Measurements from ENCODE around the gene TUBB4B.

The TUBB4B gene

DNA sequence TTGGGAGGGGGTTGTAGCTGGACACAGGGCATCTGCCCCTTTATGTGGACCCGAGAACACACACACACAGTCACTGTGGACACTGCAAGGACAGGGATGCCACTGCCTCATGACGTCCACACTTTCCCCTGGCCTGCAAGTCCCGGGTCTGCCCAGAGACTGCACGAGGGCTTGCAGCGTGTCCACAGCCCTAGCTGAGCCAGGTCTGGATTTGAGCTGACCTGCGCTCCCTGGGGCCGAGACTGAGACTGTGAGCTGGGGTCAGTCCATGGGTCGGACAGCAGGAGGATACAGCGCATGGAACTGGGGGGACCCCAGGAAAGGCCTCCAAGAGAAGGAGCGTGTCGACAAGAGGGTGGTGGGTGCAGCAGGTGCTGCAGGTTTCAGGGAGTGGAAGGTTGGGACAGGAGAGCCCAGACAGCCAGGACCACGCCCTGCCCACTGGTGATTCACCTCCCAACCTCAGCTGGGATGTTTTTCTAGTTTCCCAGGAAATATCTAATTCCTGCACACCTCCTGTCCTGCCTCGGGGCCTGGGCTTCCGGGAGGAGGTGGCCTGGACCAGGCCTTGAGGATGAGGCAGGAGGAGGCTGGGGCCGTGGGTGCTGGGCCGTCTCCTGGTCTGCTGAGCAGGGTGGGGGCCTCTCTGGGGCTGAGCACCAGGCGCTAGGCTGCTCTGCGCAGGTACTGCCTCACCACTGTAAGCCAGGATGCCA is 14.6 kb upstream of the TUBB4B start:
- DNase-seq (ENCODE audit: low read depth), result no peak

- no peak for DNase-seq (ENCODE audit: low read depth)
These were observed 13.8 kb upstream of the TUBB4B start, which contains the start of gene RNF224 for GRCh38 chr9:137227054-137227852. TSS of gene RNF224 (plus strand) at chr9:137227502. CDS start at chr9:137228336, 834 bp downstream.

DNA sequence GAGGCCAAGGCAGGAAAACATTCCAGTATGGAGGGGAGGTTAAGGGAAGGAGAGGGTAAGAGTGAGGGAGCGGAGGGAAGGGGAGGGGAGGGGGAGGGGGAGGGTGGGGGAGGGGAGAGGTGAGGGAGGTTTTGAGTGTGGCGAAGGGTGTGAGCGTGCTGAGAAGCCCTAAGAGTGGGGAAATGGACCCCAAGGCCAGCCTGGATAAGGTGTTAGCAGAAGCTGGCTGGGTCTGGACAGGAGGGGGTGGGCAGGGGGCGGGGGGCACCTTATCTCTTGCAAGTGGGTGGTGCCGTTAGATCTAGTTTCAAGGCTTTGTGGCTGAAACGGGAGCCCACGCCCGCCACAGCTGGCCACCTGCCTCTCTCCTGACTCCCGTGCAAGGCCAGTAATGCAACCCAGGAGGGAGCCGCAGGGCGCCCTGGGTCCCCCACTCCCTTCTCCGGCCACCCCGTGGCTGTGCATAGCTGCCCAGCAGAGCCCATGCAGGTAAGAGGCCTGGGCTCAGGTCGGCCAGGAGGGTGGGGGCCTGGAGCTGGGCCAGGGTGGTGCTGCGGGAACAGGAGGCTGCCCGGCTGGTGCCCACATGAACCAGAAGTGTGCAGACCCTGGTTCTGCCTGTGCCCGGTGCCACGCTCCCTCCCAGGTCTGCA is 13.1 kb upstream of the TUBB4B start:
- no peak for DNase-seq (ENCODE audit: low read depth)

DNA sequence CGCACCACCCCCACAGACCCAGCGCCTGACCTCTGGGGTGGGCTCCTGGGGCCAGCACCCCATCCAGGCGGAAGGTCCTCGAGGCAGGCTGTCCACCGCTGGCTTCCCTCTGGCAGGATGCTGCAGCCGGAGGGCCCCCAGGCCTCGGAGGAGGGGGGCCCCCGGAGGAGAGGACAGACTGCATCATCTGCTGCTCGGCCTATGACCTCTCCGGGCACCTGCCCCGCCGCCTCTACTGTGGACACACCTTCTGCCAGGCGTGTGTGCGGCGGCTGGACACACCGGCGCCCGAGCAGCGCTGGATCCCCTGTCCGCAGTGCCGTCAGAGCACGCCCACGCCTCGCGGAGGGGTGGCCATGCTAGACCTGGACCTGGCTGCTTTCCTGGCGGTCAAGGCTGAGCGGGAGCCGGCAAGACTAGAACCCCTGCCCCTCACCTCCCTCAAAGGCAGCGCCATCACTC is 12.6 kb upstream of the TUBB4B start:
- DNase-seq (ENCODE audit: low read depth), result no peak

DNA sequence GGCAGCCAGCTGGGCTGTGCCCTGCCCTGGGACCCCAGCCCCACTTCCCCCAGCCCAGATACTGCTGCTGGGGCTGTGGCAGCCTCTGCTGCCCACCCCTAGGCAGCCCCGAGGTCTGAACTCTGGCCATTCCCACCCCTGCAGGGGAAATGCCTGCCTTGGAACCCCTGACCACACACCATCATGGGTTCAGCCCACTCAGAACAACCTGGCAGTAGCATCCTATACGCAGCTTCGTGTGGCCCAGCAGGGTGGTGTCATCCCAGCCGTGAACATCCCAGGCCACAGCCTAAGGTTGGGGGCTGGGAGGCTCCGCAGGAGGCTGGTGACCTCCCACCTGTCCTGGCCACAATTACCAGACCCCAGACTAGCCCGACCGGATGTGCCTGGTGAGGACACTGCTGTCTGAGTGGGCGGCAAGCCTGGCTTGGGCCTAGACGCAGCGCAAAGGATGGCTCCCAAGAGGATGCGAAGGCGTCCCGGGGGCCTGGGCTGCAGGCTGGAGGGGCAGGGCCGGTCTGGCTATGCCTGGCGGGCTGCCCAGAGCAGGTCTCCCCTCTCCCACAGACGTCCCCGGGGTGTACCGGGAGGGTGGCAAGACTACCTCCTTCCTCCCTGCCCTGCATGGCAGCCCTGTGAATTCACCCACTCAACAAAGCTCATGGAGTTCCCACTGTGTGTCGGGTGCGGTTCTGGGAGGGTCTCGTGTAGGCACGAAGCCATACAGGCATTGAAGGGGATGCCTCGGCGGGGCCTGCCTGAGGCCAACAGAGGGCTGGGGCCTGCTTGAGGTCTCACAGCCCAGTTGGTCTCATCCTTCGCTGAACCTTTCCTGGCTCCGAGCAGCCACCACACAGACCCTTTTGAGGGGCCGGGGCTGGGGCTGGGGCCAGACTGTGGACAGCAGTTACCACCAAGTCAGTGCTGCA is 11.9 kb upstream of the TUBB4B start:
- no peak for DNase-seq (ENCODE audit: low read depth)

GRCh38 chr9:137229903-137230704 is 11.0 kb upstream of the TUBB4B start:
- DNase-seq (ENCODE audit: low read depth), result no peak

GRCh38 chr9:137230705-137231371 is 10.2 kb upstream of the TUBB4B start, which contains the start of gene SLC34A3:
TSS of gene SLC34A3 (plus strand) at chr9:137230901. CDS start at chr9:137231703, 802 bp downstream.
- no peak for DNase-seq (ENCODE audit: low read depth)

GRCh38 chr9:137231372-137232039 is 9.6 kb upstream of the TUBB4B start:
- no peak for DNase-seq (ENCODE audit: low read depth)

DNA sequence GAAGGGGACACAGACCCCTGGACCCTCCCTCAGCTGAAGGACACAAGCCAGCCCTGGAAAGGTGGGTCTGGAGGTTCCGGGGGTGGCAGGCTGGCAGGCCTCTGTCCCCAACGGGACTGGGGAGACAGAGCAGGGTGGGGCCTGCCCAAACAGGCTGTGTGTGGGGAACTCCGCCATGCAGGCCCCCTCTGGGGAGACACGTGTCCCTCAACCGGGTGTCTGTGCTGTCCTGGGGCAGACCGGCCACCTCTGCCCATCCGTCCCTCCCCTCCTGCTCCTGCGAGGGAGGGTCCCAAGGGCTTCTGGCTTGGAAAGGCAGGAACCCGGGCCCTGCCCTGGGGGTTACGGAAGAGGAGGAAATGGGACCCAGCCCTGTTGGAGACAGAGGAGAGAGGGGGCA is 9.0 kb upstream of the TUBB4B start:
- no peak for DNase-seq (ENCODE audit: low read depth)

- no peak for DNase-seq (ENCODE audit: low read depth)
These were observed 8.6 kb upstream of the TUBB4B start for GRCh38 chr9:137232510-137232909.

DNA sequence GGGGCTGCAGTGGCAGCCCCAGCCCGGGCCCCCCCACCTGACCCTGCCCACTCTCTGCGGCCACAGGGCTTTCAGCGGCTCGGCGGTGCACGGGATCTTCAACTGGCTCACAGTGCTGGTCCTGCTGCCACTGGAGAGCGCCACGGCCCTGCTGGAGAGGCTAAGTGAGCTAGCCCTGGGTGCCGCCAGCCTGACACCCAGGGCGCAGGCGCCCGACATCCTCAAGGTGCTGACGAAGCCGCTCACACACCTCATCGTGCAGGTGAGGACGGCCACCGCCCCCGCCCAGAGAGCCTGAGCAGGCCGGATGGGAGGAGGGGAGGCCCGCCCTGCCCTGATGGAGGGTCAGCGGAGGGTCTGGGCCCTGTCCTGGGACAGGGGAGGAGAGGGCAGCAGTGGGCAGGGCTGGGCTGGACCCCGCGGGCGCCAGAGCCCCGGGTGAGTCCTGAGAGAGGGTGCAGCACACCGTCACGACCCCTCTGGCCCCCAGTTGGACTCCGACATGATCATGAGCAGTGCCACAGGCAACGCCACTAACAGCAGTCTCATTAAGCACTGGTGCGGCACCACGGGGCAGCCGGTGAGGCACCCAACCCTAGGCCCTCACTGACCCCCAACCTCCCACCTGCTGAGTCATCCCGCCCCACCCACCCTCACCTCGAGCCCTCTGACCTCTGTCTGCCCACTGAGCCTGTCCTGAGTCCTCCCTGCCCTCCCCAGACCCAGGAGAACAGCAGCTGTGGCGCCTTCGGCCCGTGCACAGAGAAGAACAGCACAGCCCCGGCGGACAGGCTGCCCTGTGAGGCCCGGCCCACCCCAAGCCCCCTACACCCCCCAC is 7.7 kb upstream of the TUBB4B start:
- DNase-seq (ENCODE audit: low read depth), result no peak

- no peak for DNase-seq (ENCODE audit: low read depth)
These were observed 6.9 kb upstream of the TUBB4B start for GRCh38 chr9:137234055-137234697.

DNA sequence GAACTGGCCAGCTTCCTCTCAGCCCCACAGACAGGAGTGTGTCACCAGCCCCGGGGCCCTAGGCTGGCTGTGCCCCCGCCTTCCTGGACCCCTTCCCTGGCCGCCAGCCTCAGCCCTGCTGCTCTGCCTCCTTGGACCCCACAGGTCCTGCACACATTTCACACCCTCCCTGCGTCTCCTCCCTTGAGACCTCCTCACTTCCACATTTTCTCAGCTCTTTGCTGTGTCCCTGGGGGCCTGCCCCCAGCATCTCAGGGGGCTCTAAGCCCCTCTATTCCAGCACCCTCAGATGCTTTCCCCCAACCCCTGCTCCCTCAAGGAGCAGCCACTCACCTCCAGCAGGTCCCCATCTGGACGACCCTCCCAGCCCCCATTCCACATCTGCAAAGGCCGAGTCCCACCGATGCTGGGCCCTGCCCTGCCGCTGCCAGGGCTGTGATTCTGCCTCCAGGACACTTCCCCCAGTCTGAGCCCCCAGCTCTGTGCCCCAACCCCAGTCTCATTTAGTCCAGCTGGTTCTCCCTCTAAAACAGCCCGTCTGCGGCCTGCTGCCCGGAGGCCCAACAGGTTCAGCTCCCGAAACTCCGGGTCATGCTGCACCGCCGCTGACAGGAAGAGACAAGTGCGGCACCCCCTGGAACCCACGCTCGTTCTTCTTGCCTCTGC is 6.2 kb upstream of the TUBB4B start:
- no peak for DNase-seq (ENCODE audit: low read depth)

GRCh38 chr9:137235424-137236237 is 5.5 kb upstream of the TUBB4B start:
- DNase-seq (ENCODE audit: low read depth), result no peak

DNA sequence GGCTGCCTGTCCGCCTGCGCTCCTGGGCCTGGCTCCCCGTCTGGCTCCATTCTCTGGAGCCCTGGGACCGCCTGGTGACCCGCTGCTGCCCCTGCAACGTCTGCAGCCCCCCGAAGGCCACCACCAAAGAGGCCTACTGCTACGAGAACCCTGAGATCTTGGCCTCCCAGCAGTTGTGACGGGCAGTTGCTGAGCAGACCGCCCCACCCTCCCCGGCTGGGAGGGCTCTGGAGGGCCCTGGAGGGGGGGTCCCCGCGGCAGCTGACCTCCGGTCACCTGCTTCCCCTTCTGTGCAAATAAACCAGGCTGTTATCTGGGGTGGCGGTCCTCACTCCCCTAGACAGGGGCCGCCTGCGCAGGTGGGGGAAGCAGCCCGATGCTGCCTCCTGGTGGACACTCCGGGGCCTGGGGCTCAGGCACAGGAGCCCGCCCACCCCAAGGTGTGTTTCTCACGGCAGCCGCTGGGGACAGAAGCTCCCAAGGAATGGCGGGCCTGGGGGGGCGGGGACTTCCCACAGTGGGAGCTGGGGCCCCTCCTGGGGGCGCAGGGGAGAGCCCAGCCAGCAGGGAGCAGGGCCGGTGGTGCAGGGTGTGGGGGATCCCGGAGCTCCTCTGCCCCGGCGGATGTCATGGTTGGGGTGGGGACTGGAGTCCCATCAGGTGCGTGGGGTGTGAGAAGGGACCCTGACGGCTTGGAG is 4.7 kb upstream of the TUBB4B start:
- DNase-seq (ENCODE audit: low read depth), result peak; percentile 93

GRCh38 chr9:137236936-137237421 is 4.1 kb upstream of the TUBB4B start:
- no peak for DNase-seq (ENCODE audit: low read depth)
